ENCODE results near the gene KRTAP10-5. TPM values are rescaled to one million over a fixed set of nuclear protein-coding genes. Genes with fewer than 3 reads are reported as not detected.

Gene KRTAP10-5
- total RNA-seq, 3 donors from 2014 or later (not counting 1 experiment from before 2014, with no cell fraction given): not detected

GRCh38 chr21:44614961-44615391, 34.6 kb upstream of the KRTAP10-5 start:
- Histone ChIP-seq H3K9me3 (ENCODE audit: control insufficient read depth, insufficient read depth, low read length) (peaks cover 23% of the 10 kb centered on the region), H3K4me1 (ENCODE audit: control insufficient read depth, insufficient read depth, low read length) (peaks cover 31% of the 10 kb centered on the region), H3K27me3 (ENCODE audit: control insufficient read depth, insufficient read depth, low read length) (no peaks in the 10 kb centered on the region), H3K36me3 (ENCODE audit: control insufficient read depth, insufficient read depth, low read length) (no peaks in the 10 kb centered on the region), H3K27ac (ENCODE audit: low read length) (no peak overlapping the region), H3K4me3 (ENCODE audit: low read length) (no peak overlapping the region)
- Mint-ChIP-seq H3K36me3 (peaks cover 13% of the 10 kb centered on the region), H3K9me3 (peaks cover 2 to 15% of the 10 kb centered on the region in 2 donors), H3K27me3 (ENCODE audit: low read depth in 2 of 2) (peaks cover 0 to 2% of the 10 kb centered on the region in 2 donors), H3K4me3 (no peak overlapping the region), H3K27ac (no peak overlapping the region), H3K4me1 (peaks cover 24 to 41% of the 10 kb centered on the region in 2 donors)
- TF ChIP-seq CTCF (IDR thresholded peaks at IDR 0.05): no peak
- intact Hi-C loops (cut with micrococcal nuclease): no loop called here
- DNase-seq (no peak), ATAC-seq (no peak)
- WGBS (ENCODE audit: insufficient coverage): 95% methylated on average over 28 of the region's 28 CpGs

- TF ChIP-seq CTCF (IDR thresholded peaks at IDR 0.05): no peak
- Histone ChIP-seq H3K4me1 (ENCODE audit: control insufficient read depth, insufficient read depth, low read length) (peaks cover 29% of the 10 kb centered on the region), H3K9me3 (ENCODE audit: control insufficient read depth, insufficient read depth, low read length) (peaks cover 27% of the 10 kb centered on the region), H3K27ac (ENCODE audit: low read length) (no peak overlapping the region), H3K4me3 (ENCODE audit: low read length) (no peak overlapping the region), H3K27me3 (ENCODE audit: control insufficient read depth, insufficient read depth, low read length) (no peaks in the 10 kb centered on the region), H3K36me3 (ENCODE audit: control insufficient read depth, insufficient read depth, low read length) (no peaks in the 10 kb centered on the region)
- Mint-ChIP-seq H3K9me3 (peaks cover 0 to 14% of the 10 kb centered on the region in 2 donors), H3K4me1 (peaks cover 16 to 33% of the 10 kb centered on the region in 2 donors), H3K36me3 (peaks cover 13% of the 10 kb centered on the region), H3K4me3 (no peak overlapping the region), H3K27ac (no peak overlapping the region), H3K27me3 (ENCODE audit: low read depth in 2 of 2) (peaks cover 5 to 6% of the 10 kb centered on the region in 2 donors)
- no peak for ATAC-seq
- WGBS (ENCODE audit: insufficient coverage): 85% methylated on average over 20 of the region's 20 CpGs
- intact Hi-C loops (cut with micrococcal nuclease): no loop called here
- no peak for DNase-seq
Measured at GRCh38 chr21:44614161-44614631, 33.8 kb upstream of the KRTAP10-5 start.

GRCh38 chr21:44613386-44614155, 33.2 kb upstream of the KRTAP10-5 start:
- Mint-ChIP-seq H3K4me1 (peaks cover 10 to 27% of the 10 kb centered on the region in 2 donors), H3K36me3 (peaks cover 15% of the 10 kb centered on the region), H3K4me3 (no peak overlapping the region), H3K27me3 (ENCODE audit: low read depth in 2 of 2) (peaks cover 8 to 13% of the 10 kb centered on the region in 2 donors), H3K27ac (no peak overlapping the region), H3K9me3 (peaks cover 2 to 14% of the 10 kb centered on the region in 2 donors)
- Histone ChIP-seq H3K27ac (ENCODE audit: low read length) (no peak overlapping the region), H3K4me1 (ENCODE audit: control insufficient read depth, insufficient read depth, low read length) (peaks cover 23% of the 10 kb centered on the region), H3K36me3 (ENCODE audit: control insufficient read depth, insufficient read depth, low read length) (no peaks in the 10 kb centered on the region), H3K9me3 (ENCODE audit: control insufficient read depth, insufficient read depth, low read length) (peaks cover 27% of the 10 kb centered on the region), H3K4me3 (ENCODE audit: low read length) (no peak overlapping the region), H3K27me3 (ENCODE audit: control insufficient read depth, insufficient read depth, low read length) (no peaks in the 10 kb centered on the region)
- 92% methylated on average over 26 of the region's 26 CpGs for WGBS (ENCODE audit: insufficient coverage)
- ATAC-seq (no peak), DNase-seq (no peak)
- no peak for TF ChIP-seq CTCF (IDR thresholded peaks at IDR 0.05)
- intact Hi-C loops (cut with micrococcal nuclease): no loop called here
